ENCODE results near the gene RTKN. TPM values are rescaled to one million over a fixed set of nuclear protein-coding genes. Genes with fewer than 3 reads are reported as not detected.
A peak's percentile ranks its signal among the peaks of the same experiment; 100 is the strongest.

RTKN gene
- total RNA-seq, 1 donor from 2014 or later, result 27.5 TPM

- intact Hi-C loops (cut with DNase I), result no loop called here
- no peak for TF ChIP-seq CTCF (IDR thresholded peaks at IDR 0.05)
- Histone ChIP-seq H3K4me1 (peaks cover 36% of the 10 kb centered on the region), H3K4me3 (peak overlapping the region; percentile 74), H3K27ac (peak overlapping the region; percentile 97), H3K36me3 (peaks cover 18% of the 10 kb centered on the region), H3K9me3 (no peaks in the 10 kb centered on the region), H3K27me3 (ENCODE audit: low read depth) (no peaks in the 10 kb centered on the region)
- DNase-seq, result peak; percentile 81
- peak; percentile 61 to 64 for ATAC-seq
Observed at GRCh38 chr2:74457549-74458131, 15.9 kb upstream of the RTKN start.

- no peak for DNase-seq
- Histone ChIP-seq H3K4me3 (peak overlapping the region; percentile 74), H3K9me3 (no peaks in the 10 kb centered on the region), H3K36me3 (peaks cover 13% of the 10 kb centered on the region), H3K27me3 (ENCODE audit: low read depth) (no peaks in the 10 kb centered on the region), H3K4me1 (peaks cover 36% of the 10 kb centered on the region), H3K27ac (peak overlapping the region; percentile 97)
- ATAC-seq, result no peak
- intact Hi-C loops (cut with DNase I), result no loop called here
- no peak for TF ChIP-seq CTCF (IDR thresholded peaks at IDR 0.05)
Observed at GRCh38 chr2:74457129-74457548, 15.4 kb upstream of the RTKN start.

- Histone ChIP-seq H3K36me3 (no peaks in the 10 kb centered on the region), H3K9me3 (no peaks in the 10 kb centered on the region), H3K4me1 (peaks cover 36% of the 10 kb centered on the region), H3K27ac (peak within 1 kb of the TSS; percentile 76), H3K27me3 (ENCODE audit: low read depth) (no peaks in the 10 kb centered on the region), H3K4me3 (peak within 1 kb of the TSS; percentile 90)
- ATAC-seq (peak; percentile 76 to 86), DNase-seq (peak; percentile 95)
- intact Hi-C loops (cut with DNase I), result no loop called here
- no peak for TF ChIP-seq CTCF (IDR thresholded peaks at IDR 0.05)
Observed at GRCh38 chr2:74454654-74455511, 13.1 kb upstream of the RTKN start, which contains the start of gene INO80B. TSS of gene INO80B (plus strand) at chr2:74455087. CDS start at chr2:74455117, 30 bp downstream.

- Histone ChIP-seq H3K27ac (no peak overlapping the region), H3K9me3 (no peaks in the 10 kb centered on the region), H3K4me3 (no peak overlapping the region), H3K4me1 (peaks cover 6% of the 10 kb centered on the region), H3K27me3 (ENCODE audit: low read depth) (no peaks in the 10 kb centered on the region), H3K36me3 (no peaks in the 10 kb centered on the region)
- intact Hi-C loops (cut with DNase I), result no loop called here
- DNase-seq (no peak), ATAC-seq (no peak)
- TF ChIP-seq CTCF (IDR thresholded peaks at IDR 0.05), result no peak
Observed at GRCh38 chr2:74450570-74451190, 8.9 kb upstream of the RTKN start.

GRCh38 chr2:74448771-74449170 lies 7.0 kb upstream of the RTKN start:
- ATAC-seq (no peak), DNase-seq (no peak)
- Histone ChIP-seq H3K4me3 (no peak overlapping the region), H3K27me3 (ENCODE audit: low read depth) (no peaks in the 10 kb centered on the region), H3K27ac (no peak overlapping the region), H3K36me3 (no peaks in the 10 kb centered on the region), H3K9me3 (no peaks in the 10 kb centered on the region), H3K4me1 (peaks cover 5% of the 10 kb centered on the region)
- no peak for TF ChIP-seq CTCF (IDR thresholded peaks at IDR 0.05)
- intact Hi-C loops (cut with DNase I), result no loop called here
